ENCODE measurements around the gene DESI1.

DNA sequence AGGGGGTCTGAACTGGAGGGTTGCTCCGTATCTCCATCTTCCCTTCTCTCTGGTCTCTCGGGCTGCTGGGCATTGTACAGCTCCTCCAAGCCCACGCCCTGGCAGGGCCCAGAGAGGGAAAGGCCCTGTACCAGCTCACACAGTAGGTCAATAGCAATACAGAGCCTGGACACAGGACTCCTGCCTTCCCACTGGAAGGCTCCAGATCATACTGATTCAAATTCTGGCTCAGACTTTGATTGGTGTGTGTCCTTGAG, 53.4 kb downstream of the DESI1 start:
- no peak for TF ChIP-seq TAF1 (IDR thresholded peaks at IDR 0.05; ENCODE audit: borderline replicate concordance, insufficient read depth, low read length)
- no peak for TF ChIP-seq SIN3A (IDR thresholded peaks at IDR 0.05; ENCODE audit: borderline replicate concordance, insufficient read depth, low read length)
- TF ChIP-seq, protein P1, sequence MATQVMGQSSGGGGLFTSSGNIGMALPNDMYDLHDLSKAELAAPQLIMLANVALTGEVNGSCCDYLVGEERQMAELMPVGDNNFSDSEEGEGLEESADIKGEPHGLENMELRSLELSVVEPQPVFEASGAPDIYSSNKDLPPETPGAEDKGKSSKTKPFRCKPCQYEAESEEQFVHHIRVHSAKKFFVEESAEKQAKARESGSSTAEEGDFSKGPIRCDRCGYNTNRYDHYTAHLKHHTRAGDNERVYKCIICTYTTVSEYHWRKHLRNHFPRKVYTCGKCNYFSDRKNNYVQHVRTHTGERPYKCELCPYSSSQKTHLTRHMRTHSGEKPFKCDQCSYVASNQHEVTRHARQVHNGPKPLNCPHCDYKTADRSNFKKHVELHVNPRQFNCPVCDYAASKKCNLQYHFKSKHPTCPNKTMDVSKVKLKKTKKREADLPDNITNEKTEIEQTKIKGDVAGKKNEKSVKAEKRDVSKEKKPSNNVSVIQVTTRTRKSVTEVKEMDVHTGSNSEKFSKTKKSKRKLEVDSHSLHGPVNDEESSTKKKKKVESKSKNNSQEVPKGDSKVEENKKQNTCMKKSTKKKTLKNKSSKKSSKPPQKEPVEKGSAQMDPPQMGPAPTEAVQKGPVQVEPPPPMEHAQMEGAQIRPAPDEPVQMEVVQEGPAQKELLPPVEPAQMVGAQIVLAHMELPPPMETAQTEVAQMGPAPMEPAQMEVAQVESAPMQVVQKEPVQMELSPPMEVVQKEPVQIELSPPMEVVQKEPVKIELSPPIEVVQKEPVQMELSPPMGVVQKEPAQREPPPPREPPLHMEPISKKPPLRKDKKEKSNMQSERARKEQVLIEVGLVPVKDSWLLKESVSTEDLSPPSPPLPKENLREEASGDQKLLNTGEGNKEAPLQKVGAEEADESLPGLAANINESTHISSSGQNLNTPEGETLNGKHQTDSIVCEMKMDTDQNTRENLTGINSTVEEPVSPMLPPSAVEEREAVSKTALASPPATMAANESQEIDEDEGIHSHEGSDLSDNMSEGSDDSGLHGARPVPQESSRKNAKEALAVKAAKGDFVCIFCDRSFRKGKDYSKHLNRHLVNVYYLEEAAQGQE (IDR thresholded peaks at IDR 0.05; ENCODE audit: insufficient read depth in 1 of 2, low read depth in 2 of 2, low read length in 2 of 2): no peak
- TF ChIP-seq POLR2AphosphoS5 (IDR thresholded peaks at IDR 0.05; ENCODE audit: low read depth, low read length): no peak

All from PFSK-1 (cell line).